ENCODE results near the gene CKAP2L.

CKAP2L gene, protein sequence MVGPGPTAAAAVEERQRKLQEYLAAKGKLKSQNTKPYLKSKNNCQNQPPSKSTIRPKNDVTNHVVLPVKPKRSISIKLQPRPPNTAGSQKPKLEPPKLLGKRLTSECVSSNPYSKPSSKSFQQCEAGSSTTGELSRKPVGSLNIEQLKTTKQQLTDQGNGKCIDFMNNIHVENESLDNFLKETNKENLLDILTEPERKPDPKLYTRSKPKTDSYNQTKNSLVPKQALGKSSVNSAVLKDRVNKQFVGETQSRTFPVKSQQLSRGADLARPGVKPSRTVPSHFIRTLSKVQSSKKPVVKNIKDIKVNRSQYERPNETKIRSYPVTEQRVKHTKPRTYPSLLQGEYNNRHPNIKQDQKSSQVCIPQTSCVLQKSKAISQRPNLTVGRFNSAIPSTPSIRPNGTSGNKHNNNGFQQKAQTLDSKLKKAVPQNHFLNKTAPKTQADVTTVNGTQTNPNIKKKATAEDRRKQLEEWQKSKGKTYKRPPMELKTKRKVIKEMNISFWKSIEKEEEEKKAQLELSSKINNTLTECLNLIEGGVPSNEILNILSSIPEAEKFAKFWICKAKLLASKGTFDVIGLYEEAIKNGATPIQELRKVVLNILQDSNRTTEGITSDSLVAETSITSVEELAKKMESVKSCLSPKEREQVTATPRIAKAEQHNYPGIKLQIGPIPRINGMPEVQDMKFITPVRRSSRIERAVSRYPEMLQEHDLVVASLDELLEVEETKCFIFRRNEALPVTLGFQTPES

GRCh38 chr2:112764071-112765044 lies at the start of gene CKAP2L:
Gene CKAP2L, minus strand, starts transcription at chr2:112764609. Its CDS starts 11 bp downstream, at chr2:112764598.
- H3K9ac ChIP-seq (ENCODE audit: low read depth, low read length): peak within 1 kb of the TSS; percentile 73
- no peaks in the 10 kb centered on the region for H3K4me1 ChIP-seq (ENCODE audit: insufficient read depth, low read length)
- H3K36me3 ChIP-seq (ENCODE audit: insufficient read depth, low read length): no peaks in the 10 kb centered on the region
- no peaks in the 10 kb centered on the region for H3K9me3 ChIP-seq (ENCODE audit: control insufficient read depth, insufficient read depth, low read length)

- no peak overlapping the region for H3K9ac ChIP-seq (ENCODE audit: low read depth, low read length)
These were observed 49.0 kb upstream of the CKAP2L start for GRCh38 chr2:112813280-112813966.

GRCh38 chr2:112812318-112813267 lies 48.2 kb upstream of the CKAP2L start:
- Histone ChIP-seq H3K36me3 (ENCODE audit: insufficient read depth, low read length) (no peaks in the 10 kb centered on the region), H3K9me3 (ENCODE audit: control insufficient read depth, insufficient read depth, low read length) (no peaks in the 10 kb centered on the region), H3K4me1 (ENCODE audit: insufficient read depth, low read length) (peaks cover 42% of the 10 kb centered on the region), H3K9ac (ENCODE audit: low read depth, low read length) (no peak overlapping the region)

More at GRCh38 chr2:112813280-112813966, 49.0 kb upstream of the CKAP2L start:
- Histone ChIP-seq H3K36me3 (ENCODE audit: insufficient read depth, low read length) (no peaks in the 10 kb centered on the region), H3K9me3 (ENCODE audit: control insufficient read depth, insufficient read depth, low read length) (no peaks in the 10 kb centered on the region), H3K4me1 (ENCODE audit: insufficient read depth, low read length) (peaks cover 47% of the 10 kb centered on the region)

DNA sequence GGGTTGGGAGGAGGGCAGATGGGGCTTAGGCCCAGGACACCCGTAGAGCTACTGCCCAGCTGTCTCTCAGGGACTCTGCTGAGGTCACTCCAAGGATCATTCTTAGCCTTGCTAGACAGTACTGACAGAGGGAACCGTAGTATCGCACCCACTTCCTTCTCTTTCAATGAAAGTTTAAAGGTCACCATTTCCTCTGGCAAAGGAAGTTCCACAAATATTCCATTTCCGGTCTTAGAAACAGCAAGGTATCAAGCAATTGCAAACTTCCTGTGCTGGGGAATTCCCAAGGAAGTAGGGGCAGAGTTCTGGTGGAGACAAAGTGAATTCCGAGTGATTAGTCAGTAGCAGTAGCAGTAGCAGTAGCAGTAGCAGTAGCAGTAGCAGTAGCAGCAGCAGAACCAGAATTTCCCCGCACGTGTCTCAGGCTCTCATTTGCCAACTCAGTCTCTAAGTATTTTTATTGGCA lies 47.5 kb upstream of the CKAP2L start:
- Histone ChIP-seq H3K9ac (ENCODE audit: low read depth, low read length) (no peak overlapping the region), H3K36me3 (ENCODE audit: insufficient read depth, low read length) (no peaks in the 10 kb centered on the region), H3K9me3 (ENCODE audit: control insufficient read depth, insufficient read depth, low read length) (no peaks in the 10 kb centered on the region), H3K4me1 (ENCODE audit: insufficient read depth, low read length) (peaks cover 38% of the 10 kb centered on the region)

- Histone ChIP-seq H3K36me3 (ENCODE audit: insufficient read depth, low read length) (no peaks in the 10 kb centered on the region), H3K9ac (ENCODE audit: low read depth, low read length) (no peak overlapping the region), H3K4me1 (ENCODE audit: insufficient read depth, low read length) (peaks cover 33% of the 10 kb centered on the region), H3K9me3 (ENCODE audit: control insufficient read depth, insufficient read depth, low read length) (no peaks in the 10 kb centered on the region)
These were observed 46.9 kb upstream of the CKAP2L start for GRCh38 chr2:112811276-112811831.

- Histone ChIP-seq H3K4me1 (ENCODE audit: insufficient read depth, low read length) (peaks cover 28% of the 10 kb centered on the region), H3K36me3 (ENCODE audit: insufficient read depth, low read length) (no peaks in the 10 kb centered on the region), H3K9ac (ENCODE audit: low read depth, low read length) (no peak overlapping the region), H3K9me3 (ENCODE audit: control insufficient read depth, insufficient read depth, low read length) (no peaks in the 10 kb centered on the region)
These were observed 44.7 kb upstream of the CKAP2L start for GRCh38 chr2:112809112-112809511.

DNA sequence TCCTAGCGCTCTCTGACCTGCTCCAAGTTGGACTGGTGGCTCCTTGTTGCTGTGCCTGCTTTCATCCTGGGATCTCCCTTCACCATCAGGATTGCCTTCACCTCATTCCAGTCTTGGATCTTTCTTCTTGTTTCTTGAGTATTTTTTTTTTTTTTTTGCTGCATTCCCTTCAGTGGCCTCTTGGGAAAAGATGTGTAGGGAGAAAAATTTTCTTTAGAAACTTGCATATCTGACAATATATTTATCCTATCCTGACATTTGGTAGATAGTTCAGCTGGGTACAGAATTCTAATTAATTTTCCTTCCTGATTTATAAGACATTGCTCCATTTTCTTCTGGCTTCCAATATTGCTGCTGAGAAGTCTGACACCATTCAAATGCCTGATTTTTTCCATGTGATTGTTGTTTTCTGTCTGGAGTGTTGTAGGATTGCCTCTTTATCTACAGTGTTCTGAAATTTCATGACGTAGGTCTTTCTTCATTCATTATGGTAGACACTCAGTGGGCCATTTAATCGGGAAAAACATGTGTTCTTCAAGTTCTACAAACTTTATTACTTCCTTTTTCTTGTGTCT lies 42.9 kb upstream of the CKAP2L start:
- Histone ChIP-seq H3K4me1 (ENCODE audit: insufficient read depth, low read length) (peaks cover 10% of the 10 kb centered on the region), H3K9me3 (ENCODE audit: control insufficient read depth, insufficient read depth, low read length) (no peaks in the 10 kb centered on the region), H3K36me3 (ENCODE audit: insufficient read depth, low read length) (no peaks in the 10 kb centered on the region), H3K9ac (ENCODE audit: low read depth, low read length) (no peak overlapping the region)

DNA sequence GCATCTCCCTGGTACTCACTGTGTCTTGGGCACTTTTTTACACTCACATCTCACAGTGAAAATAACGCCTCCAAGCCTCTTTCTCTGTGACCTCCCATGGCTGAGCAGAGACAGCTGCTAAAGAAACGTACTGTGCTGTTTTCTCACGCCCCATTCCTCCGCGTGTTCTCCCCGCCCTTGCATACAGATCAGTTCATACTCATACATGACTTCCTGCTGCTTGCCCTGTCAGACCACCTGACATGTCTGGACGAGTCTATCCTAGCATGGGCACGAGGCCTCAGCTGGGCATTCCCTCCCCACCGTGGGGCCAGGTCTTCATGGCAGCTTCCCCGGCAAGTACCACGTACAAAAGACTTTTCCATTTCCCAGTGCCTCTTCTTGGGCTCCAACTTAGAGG lies 41.1 kb upstream of the CKAP2L start:
- H3K9ac ChIP-seq (ENCODE audit: low read depth, low read length): no peak overlapping the region
- H3K9me3 ChIP-seq (ENCODE audit: control insufficient read depth, insufficient read depth, low read length): no peaks in the 10 kb centered on the region
- H3K36me3 ChIP-seq (ENCODE audit: insufficient read depth, low read length): no peaks in the 10 kb centered on the region
- H3K4me1 ChIP-seq (ENCODE audit: insufficient read depth, low read length): no peaks in the 10 kb centered on the region

GRCh38 chr2:112803691-112804521 lies 39.5 kb upstream of the CKAP2L start:
- Histone ChIP-seq H3K4me1 (ENCODE audit: insufficient read depth, low read length) (no peaks in the 10 kb centered on the region; the same call in 1 of the 2 replicates), H3K9ac (ENCODE audit: low read depth, low read length) (no peak overlapping the region), H3K9me3 (ENCODE audit: control insufficient read depth, insufficient read depth, low read length) (no peaks in the 10 kb centered on the region)

GRCh38 chr2:112800881-112801583 lies 36.6 kb upstream of the CKAP2L start:
- H3K9me3 ChIP-seq (ENCODE audit: control insufficient read depth, insufficient read depth, low read length): no peaks in the 10 kb centered on the region
- H3K36me3 ChIP-seq (ENCODE audit: insufficient read depth, low read length): no peaks in the 10 kb centered on the region
- H3K9ac ChIP-seq (ENCODE audit: low read depth, low read length): no peak overlapping the region
- no peaks in the 10 kb centered on the region; the same call in 1 of the 2 replicates for H3K4me1 ChIP-seq (ENCODE audit: insufficient read depth, low read length)

More at GRCh38 chr2:112803691-112804521, 39.5 kb upstream of the CKAP2L start:
- H3K36me3 ChIP-seq (ENCODE audit: insufficient read depth, low read length): no peaks in the 10 kb centered on the region
